Cardiac fibroblast (primary cell): ENCODE results near the gene ZNF366.
A peak's percentile ranks its signal among the peaks of the same experiment; 100 is the strongest.

Experiments used
- DNase-seq, 2 donors: peaks; one replicate each; pipeline versions ENCODE4 v3.0.0 to v3.0.0-alpha.2; 2010; ENCODE audit warnings: low read depth in 2 of 2
- H3K4me3 ChIP-seq, 2 donors: replicated peaks in 1 of 2; 1 replicate in 1 of 2; 2 replicates in 1 of 2; pipeline ENCODE4 v1.5.1; 2011; ENCODE audit warnings: low read depth in 2 of 2, low read length in 2 of 2, mild to moderate bottlenecking in 2 of 2, moderate library complexity in 1 of 2
- TF ChIP-seq, protein P1 (sequence below): IDR thresholded peaks from one replicate; pipeline ENCODE4 v1.5.1; 2011; ENCODE audit warnings: low read depth, mild to moderate bottlenecking, low read length, inconsistent platforms

Gene ZNF366

DNA sequence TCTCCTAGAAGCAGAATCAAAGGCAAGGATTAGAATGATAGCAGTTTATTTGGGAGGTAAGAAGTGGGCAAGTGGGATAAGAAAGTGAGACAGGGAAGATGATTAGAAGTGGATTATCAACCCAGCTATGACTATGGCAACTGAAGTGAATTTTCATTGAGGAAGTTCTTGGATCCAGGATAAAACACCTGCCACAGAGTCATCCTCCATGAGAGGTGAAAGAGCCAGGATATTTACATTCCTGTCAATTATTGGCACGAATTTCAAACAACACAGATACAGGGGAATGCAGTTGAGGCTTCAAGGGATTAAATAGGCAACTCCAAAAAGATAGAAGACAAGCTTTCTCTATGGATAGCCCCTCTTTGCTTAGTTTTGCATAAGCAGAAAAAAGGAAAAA, 31.8 kb upstream of the ZNF366 start:
- H3K4me3 ChIP-seq = no peak overlapping the region
- DNase-seq = no peak
- TF ChIP-seq, protein P1, sequence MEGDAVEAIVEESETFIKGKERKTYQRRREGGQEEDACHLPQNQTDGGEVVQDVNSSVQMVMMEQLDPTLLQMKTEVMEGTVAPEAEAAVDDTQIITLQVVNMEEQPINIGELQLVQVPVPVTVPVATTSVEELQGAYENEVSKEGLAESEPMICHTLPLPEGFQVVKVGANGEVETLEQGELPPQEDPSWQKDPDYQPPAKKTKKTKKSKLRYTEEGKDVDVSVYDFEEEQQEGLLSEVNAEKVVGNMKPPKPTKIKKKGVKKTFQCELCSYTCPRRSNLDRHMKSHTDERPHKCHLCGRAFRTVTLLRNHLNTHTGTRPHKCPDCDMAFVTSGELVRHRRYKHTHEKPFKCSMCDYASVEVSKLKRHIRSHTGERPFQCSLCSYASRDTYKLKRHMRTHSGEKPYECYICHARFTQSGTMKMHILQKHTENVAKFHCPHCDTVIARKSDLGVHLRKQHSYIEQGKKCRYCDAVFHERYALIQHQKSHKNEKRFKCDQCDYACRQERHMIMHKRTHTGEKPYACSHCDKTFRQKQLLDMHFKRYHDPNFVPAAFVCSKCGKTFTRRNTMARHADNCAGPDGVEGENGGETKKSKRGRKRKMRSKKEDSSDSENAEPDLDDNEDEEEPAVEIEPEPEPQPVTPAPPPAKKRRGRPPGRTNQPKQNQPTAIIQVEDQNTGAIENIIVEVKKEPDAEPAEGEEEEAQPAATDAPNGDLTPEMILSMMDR = no peak

DNA sequence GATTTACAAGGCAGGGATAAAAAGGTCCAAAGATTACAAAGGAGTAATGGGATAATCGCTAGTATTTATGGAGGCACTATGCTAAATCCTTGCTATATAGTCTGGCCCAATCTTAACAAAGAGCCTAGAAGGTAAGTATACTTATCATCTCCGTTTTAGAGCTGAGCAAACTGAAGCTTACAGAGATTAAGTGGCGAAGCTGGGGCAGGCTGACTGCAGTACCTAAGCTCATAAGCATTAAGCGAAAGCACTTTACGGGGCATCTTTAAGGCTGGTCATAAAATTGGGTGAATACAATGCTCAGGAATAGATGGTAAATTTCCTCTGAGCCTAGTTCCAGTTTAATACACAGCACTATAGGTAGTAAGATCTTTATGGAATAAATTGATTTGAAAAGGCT, 30.0 kb upstream of the ZNF366 start:
- DNase-seq = no peak
- H3K4me3 ChIP-seq = no peak overlapping the region
- TF ChIP-seq, protein P1 = no peak

DNA sequence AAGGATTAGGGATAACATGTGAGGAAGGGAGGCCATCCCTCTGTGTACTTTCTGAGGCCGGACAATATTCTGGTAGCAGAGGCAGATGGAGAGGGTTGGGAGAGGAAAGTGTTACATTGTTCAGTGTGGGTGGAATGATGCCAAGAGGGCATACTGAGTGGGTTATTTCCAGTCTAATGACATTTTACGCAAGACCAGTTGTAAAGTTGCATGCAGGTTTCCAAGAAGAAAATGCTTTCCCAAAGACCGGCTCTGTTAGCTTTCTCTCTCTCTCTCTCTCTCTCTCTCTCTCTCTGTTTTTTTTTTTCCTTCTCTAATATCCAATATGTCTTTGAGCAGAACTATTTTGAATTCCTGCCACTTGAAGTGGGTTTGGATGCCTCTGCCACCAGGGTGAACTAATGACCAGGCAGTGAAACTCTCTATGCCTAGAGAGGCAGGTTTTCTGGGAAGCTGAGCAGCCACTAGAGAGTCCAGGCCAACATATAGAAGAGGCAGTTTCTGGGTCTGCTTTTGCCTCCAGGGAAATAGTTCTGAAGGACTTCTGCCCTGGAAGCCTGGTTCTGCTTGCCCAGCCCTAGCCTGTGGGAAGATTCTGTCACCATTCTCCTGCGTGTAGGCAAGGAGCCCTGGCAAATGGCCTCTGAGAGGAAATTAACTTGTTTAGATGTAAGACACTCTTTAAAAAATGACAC, 24.4 kb upstream of the ZNF366 start:
- peak; percentile 13 to 64 for DNase-seq
- no peak overlapping the region for H3K4me3 ChIP-seq
- TF ChIP-seq, protein P1 = no peak

DNA sequence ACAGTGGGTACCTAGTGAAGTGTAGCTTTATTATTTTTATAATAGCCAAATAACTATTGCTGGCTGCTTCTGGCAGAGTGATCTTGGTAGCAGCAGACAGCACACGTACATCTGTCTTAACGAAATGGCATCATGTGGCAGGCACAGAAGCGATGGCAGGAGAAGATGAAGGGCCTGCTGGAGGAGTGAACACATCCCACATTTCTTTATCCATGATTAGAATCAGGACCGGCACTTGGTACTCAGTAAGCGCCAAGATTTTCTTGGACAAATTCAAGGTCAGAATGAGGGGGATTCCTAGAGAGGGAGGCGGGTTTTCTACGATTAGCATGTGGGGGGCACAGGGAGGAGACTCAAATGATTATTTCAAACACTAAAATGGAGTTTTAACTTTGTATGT, 23.0 kb upstream of the ZNF366 start:
- DNase-seq = no peak
- H3K4me3 ChIP-seq = no peak overlapping the region
- TF ChIP-seq, protein P1 = no peak

GRCh38 chr5:72529383-72529782, 22.2 kb upstream of the ZNF366 start:
- H3K4me3 ChIP-seq = no peak overlapping the region
- TF ChIP-seq, protein P1 = no peak
- DNase-seq = no peak

- H3K4me3 ChIP-seq = no peak overlapping the region
- TF ChIP-seq, protein P1 = no peak
- peak; percentile 90 to 92 for DNase-seq
Observed at GRCh38 chr5:72525816-72526215, 18.6 kb upstream of the ZNF366 start.

- DNase-seq = peak; percentile 94 to 96
- no peak overlapping the region for H3K4me3 ChIP-seq
- TF ChIP-seq, protein P1 = peak; percentile 56
Observed at GRCh38 chr5:72523960-72524582, 16.9 kb upstream of the ZNF366 start.
